HepG2 (cell line): ENCODE measurements around the gene MAGI1. TPM values are rescaled to one million over a fixed set of nuclear protein-coding genes. Genes with fewer than 3 reads are reported as not detected.

Source experiments
- ATAC-seq: fragments of 200-7000 bp; cut with Tn5 transposase; 3 replicates; pipeline ENCODE4 v1.9.1; 2020; ENCODE audit warnings: mild to moderate bottlenecking, moderate library complexity
- BruUV-seq: library from RNA; stranded (reverse); fragments of 400-500 nt; replicated peaks from 2 replicates; lab custom pipeline; 2021; lab: Mats Ljungman, UMichigan
- CTCF ChIA-PET: fragments of 300-600 bp; formaldehyde crosslinking; extraction: SDS; loops from one replicate; lab custom pipeline; 2021; ENCODE audit warnings: low total read pairs, inconsistent platforms, low intra/inter-chr PET ratio; lab: Yijun Ruan, JAX
- POLR2A ChIA-PET: fragments of 350-600 bp; sonication (Branson Sonifier 250); formaldehyde crosslinking; loops from one replicate; lab custom pipeline; 2020; ENCODE audit warnings: antibody characterized with exemption, inconsistent platforms; lab: Yijun Ruan, JAX
- DNase-seq: peaks from one replicate; pipeline ENCODE4 v3.0.0-alpha.2; 2015; ENCODE audit warnings: low spot score
- FAIRE-seq: peaks from 3 replicates; lab custom pipeline; 2011; peaks lifted over from hg19 to GRCh38; lab: Jason Lieb, UNC
- H2AFZ ChIP-seq: one replicate; pipeline ENCODE4 v1.6.1; 2011; ENCODE audit warnings: low read length, inconsistent platforms
- H3K27ac ChIP-seq: fragments of 300-600 bp; 3 replicates; pipeline ENCODE4 v1.8.0; 2011; ENCODE audit warnings: mixed run types, mild to moderate bottlenecking, mixed read lengths, low read length, inconsistent platforms; ENCODE audit not compliant: insufficient read depth; ENCODE audit errors: extremely low read length
- H3K27me3 ChIP-seq, 2 experiments: fragments of 200-600 bp in 1 of 2; 2 replicates in 1 of 2; 3 replicates in 1 of 2; pipeline versions ENCODE4 v1.6.0 to v1.8.0; 2011; ENCODE audit warnings: low read length in 2 of 2, mild to moderate bottlenecking in 2 of 2, moderate library complexity in 2 of 2, inconsistent platforms in 1 of 2; ENCODE audit not compliant: insufficient read depth in 2 of 2, control insufficient read depth in 1 of 2
- H3K36me3 ChIP-seq, 2 experiments: fragments of 200-600 bp in 1 of 2; replicated peaks in 1 of 2; 2 replicates in 1 of 2; 3 replicates in 1 of 2; pipeline versions ENCODE4 v1.5.1 to v1.8.0; 2011; ENCODE audit warnings: low read length in 2 of 2, inconsistent platforms in 1 of 2; ENCODE audit not compliant: insufficient read depth in 2 of 2, control insufficient read depth in 1 of 2
- H3K4me1 ChIP-seq: 2 replicates; pipeline ENCODE4 v1.5.1; 2012; ENCODE audit warnings: low read length, inconsistent platforms; ENCODE audit not compliant: insufficient read depth
- H3K4me2 ChIP-seq: 2 replicates; pipeline ENCODE4 v1.6.0; 2011; ENCODE audit warnings: low read depth, low read length, inconsistent platforms
- H3K4me3 ChIP-seq, 3 experiments: fragments of 200-600 bp in 1 of 3; sonication (generic), shearing (Covaris generic) in 1 of 3; replicated peaks in 1 of 3; 2 replicates each; pipeline ENCODE4 v1.5.1; 2011 to 2016; ENCODE audit warnings: low read length in 3 of 3, inconsistent platforms in 2 of 3, low read depth in 2 of 3, mild to moderate bottlenecking in 2 of 3, control low read depth in 1 of 3, mixed read lengths in 1 of 3; ENCODE audit not compliant: insufficient read depth in 1 of 3
- H3K79me2 ChIP-seq: one replicate; pipeline ENCODE4 v1.6.1; 2011; ENCODE audit warnings: low read length, inconsistent platforms; ENCODE audit not compliant: insufficient read depth
- H3K9ac ChIP-seq: 2 replicates; pipeline ENCODE4 v1.6.0; 2011; ENCODE audit warnings: mild to moderate bottlenecking, low read depth, low read length, inconsistent platforms; ENCODE audit not compliant: insufficient read depth
- H3K9me3 ChIP-seq: 2 replicates; pipeline ENCODE4 v1.5.1; 2012; ENCODE audit warnings: mild to moderate bottlenecking, low read length
- H4K20me1 ChIP-seq: 2 replicates; pipeline ENCODE4 v1.6.0; 2011; ENCODE audit warnings: inconsistent platforms, mild to moderate bottlenecking, low read length, moderate library complexity; ENCODE audit not compliant: insufficient read depth
- BCLAF1 ChIP-seq: fragments of 450-650 bp; IDR thresholded peaks from 2 replicates; pipeline ENCODE4 v1.6.1; 2017; ENCODE audit warnings: mild to moderate bottlenecking
- DNMT3B ChIP-seq: conservative IDR thresholded peaks from 2 replicates; pipeline ENCODE4 v1.6.1; 2016; ENCODE audit warnings: missing biosample characterization, control low read depth
- DRAP1 ChIP-seq: IDR thresholded peaks from 2 replicates; pipeline ENCODE4 v1.6.1; 2016; ENCODE audit warnings: missing genetic modification reagents, missing compliant biosample characterization
- E2F1 ChIP-seq: sonication (generic); formaldehyde crosslinking; IDR thresholded peaks from 2 replicates; pipeline ENCODE4 v1.5.0; 2020; ENCODE audit warnings: missing genetic modification reagents
- MTERF4 ChIP-seq: sonication (generic); formaldehyde crosslinking; IDR thresholded peaks from 2 replicates; pipeline ENCODE4 v1.8.0; 2023; ENCODE audit warnings: mild to moderate bottlenecking, missing genetic modification reagents
- MYNN ChIP-seq: sonication (generic); formaldehyde crosslinking; IDR thresholded peaks from 2 replicates; pipeline ENCODE4 v1.4.0; 2020; ENCODE audit warnings: mild to moderate bottlenecking, low read depth, missing genetic modification reagents
- PRDM4 ChIP-seq: sonication (generic); formaldehyde crosslinking; IDR thresholded peaks from 2 replicates; pipeline ENCODE4 v1.9.0; 2021; ENCODE audit warnings: missing genetic modification reagents, borderline replicate concordance
- RELA ChIP-seq: sonication (generic); formaldehyde crosslinking; IDR thresholded peaks from 2 replicates; pipeline ENCODE4 v1.4.0; 2020; ENCODE audit warnings: missing genetic modification reagents
- SMYD3 ChIP-seq: sonication (generic); formaldehyde crosslinking; IDR thresholded peaks from 2 replicates; pipeline ENCODE4 v1.8.1; 2023; ENCODE audit warnings: mild to moderate bottlenecking, missing genetic modification reagents
- ZBTB8A ChIP-seq: sonication (generic); formaldehyde crosslinking; IDR thresholded peaks from 2 replicates; pipeline ENCODE4 v1.4.0; 2020; ENCODE audit warnings: mild to moderate bottlenecking, low read depth, missing genetic modification reagents, borderline replicate concordance
- ZGPAT ChIP-seq: IDR thresholded peaks from 2 replicates; pipeline ENCODE4 v1.6.1; 2016; ENCODE audit warnings: mild to moderate bottlenecking
- ZNF772 ChIP-seq: sonication (generic); formaldehyde crosslinking; IDR thresholded peaks from 2 replicates; pipeline ENCODE4 v1.5.0; 2020; ENCODE audit warnings: mild to moderate bottlenecking, missing genetic modification reagents
- ZNF788 ChIP-seq: sonication (generic); formaldehyde crosslinking; IDR thresholded peaks from 2 replicates; pipeline ENCODE4 v1.5.0; 2020; ENCODE audit warnings: mild to moderate bottlenecking, missing genetic modification reagents, borderline replicate concordance
- WGBS: methylation state at CpG from one replicate; pipeline ENCODE4 v1.1.6; 2017; ENCODE audit warnings: low lambda C conversion rate; 5-methylcytosine and 5-hydroxymethylcytosine counted together
- in situ Hi-C: cut with HindIII; loops from 2 replicates; pipeline ENCODE4 v1.10.0; 2017; ENCODE audit warnings: low pct_unique_long_range_greater_than_20kb; ENCODE audit not compliant: extremely low pct_ligation_motif_present
- intact Hi-C: fragments of 100-400 bp; cut with micrococcal nuclease; formaldehyde crosslinking; loops from one replicate; pipeline ENCODE4 v1.10.0; 2022; ENCODE audit not compliant: unreplicated experiment
- polyA plus RNA-seq, 8 experiments: library from polyadenylated mRNA; depleted of rRNA in 3 of 8; stranded (reverse) in 7 of 8; unstranded in 1 of 8; fragments of >200 nt; fragmentation: Illumina TruSeq in 4 of 8; extraction: Trizol in 4 of 8; gene quantifications; 2 replicates each; pipeline versions ENCODE4 v1.2.1 to v1.2.3, GENCODE V29; 2011 to 2016; ENCODE audit warnings: low read depth in 4 of 8, missing spikeins in 1 of 8, mixed read lengths in 1 of 8; ENCODE audit not compliant: insufficient read depth in 1 of 8
- total RNA-seq, 5 experiments: library from RNA; depleted of rRNA; stranded (reverse); fragments of >200 nt; fragmentation: Illumina TruSeq; extraction: Trizol; gene quantifications; 2 replicates each; pipeline ENCODE4 v1.2.3, GENCODE V29; 2016; ENCODE audit warnings: low read depth in 1 of 5

The MAGI1 gene
- total and polyA plus RNA-seq, 2 of the 13 experiments (the other 11 are each of a cell fraction or from before 2014, with no cell fraction given) = 22.2 to 26.0 TPM

- no peaks in the 10 kb centered on the region for H3K27me3 ChIP-seq
- CTCF ChIA-PET = no interaction called here
- H3K4me1 ChIP-seq = peaks cover 6% of the 10 kb centered on the region; the same call in 1 of the 2 replicates
- H3K9me3 ChIP-seq = no peaks in the 10 kb centered on the region
- DNase-seq (no peak), FAIRE-seq (no peak), ATAC-seq (no peak)
- in situ Hi-C loops (no loop called here), intact Hi-C loops (no loop called here)
- H3K4me2 ChIP-seq = no peak overlapping the region
- no peak overlapping the region for H2AFZ ChIP-seq
- 100% methylated on average over 2 of the region's 2 CpGs for WGBS
- POLR2A ChIA-PET = no interaction called here
- no peak overlapping the region for H3K27ac ChIP-seq
- no peak overlapping the region for H3K4me3 ChIP-seq
- peaks cover 10% of the 10 kb centered on the region for H3K79me2 ChIP-seq
- H3K36me3 ChIP-seq = no peaks in the 10 kb centered on the region
- H3K9ac ChIP-seq = no peak overlapping the region
- BruUV-seq = no TSS peak
- H4K20me1 ChIP-seq = peaks cover 8% of the 10 kb centered on the region
- TF ChIP-seq MTERF4 = no peak
- TF ChIP-seq ZNF788 (CRISPR knock-in tag) = no peak
- TF ChIP-seq DNMT3B (CRISPR knock-in tag) = no peak
- no peak for TF ChIP-seq ZBTB8A (CRISPR knock-in tag)
- TF ChIP-seq ZNF772 (CRISPR knock-in tag) = no peak
- no peak for TF ChIP-seq PRDM4 (CRISPR knock-in tag)
- TF ChIP-seq SMYD3 = no peak
- TF ChIP-seq RELA (CRISPR knock-in tag) = no peak
- TF ChIP-seq DRAP1 (CRISPR knock-in tag) = no peak
- no peak for TF ChIP-seq E2F1 (CRISPR knock-in tag)
- TF ChIP-seq MYNN (CRISPR knock-in tag) = no peak
- TF ChIP-seq BCLAF1 = no peak
- TF ChIP-seq ZGPAT (CRISPR knock-in tag) = no peak
Observed at GRCh38 chr3:65635657-65636056, 403.1 kb downstream of the MAGI1 start.
